ENCODE data around the gene GJB5. TPM values are rescaled to one million over a fixed set of nuclear protein-coding genes. Genes with fewer than 3 reads are reported as not detected.

GJB5 gene
- total RNA-seq (not detected), polyA plus RNA-seq (ENCODE audit: insufficient read length in 2 of 2) (under 1 TPM in 1 of 2 donors, not detected in 1; 0.23 TPM)
- long read RNA-seq, donor 1: 0 reads
- long read RNA-seq, donor 2: 0 reads
- long read RNA-seq, donor 3: 0 reads
- long read RNA-seq, donor 4: 0 reads

DNA sequence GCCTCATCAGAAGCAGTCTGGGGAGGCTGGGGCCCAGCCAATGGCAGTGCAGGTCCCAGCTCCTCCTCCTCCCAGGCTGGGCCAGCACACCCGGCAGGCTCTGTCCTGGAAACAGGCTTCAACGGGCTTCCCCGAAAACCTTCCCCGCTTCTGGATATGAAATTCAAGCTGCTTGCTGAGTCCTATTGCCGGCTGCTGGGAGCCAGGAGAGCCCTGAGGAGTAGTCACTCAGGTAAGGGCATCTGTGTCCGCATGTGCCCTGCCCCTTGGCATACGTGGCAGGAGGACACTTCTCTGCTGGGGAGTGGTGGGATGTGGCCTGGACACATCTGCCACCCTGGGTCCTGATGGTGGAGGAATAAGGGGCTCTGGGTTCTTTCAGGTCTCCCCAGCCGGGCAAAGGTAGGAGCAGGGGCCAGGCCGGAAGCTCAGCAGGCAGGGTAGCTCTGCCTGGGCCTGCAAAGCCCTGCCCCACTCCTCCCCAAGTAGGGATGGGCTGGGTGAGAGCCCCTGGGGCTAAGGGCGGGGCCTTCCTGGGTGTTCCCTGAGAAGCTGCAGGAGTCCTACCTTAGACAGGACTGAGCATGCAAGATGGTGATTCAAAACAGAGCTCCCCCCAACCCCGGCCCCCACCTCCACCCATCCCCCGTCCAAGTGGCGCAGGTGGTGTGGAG lies at the start of gene GJB5:
GJB5 (plus strand) TSS at position 84 of the 674 bp plus-strand sequence. CDS start 2,284 bp downstream, outside the sequence.
- Histone ChIP-seq H3K27ac (ENCODE audit: low read depth, low read length) (no peak within 1 kb of the TSS), H3K36me3 (ENCODE audit: control insufficient read depth, insufficient read depth, low read length) (no peaks in the 10 kb centered on the region), H3K4me1 (ENCODE audit: control insufficient read depth, insufficient read depth, low read length) (peaks cover 6% of the 10 kb centered on the region), H3K9me3 (ENCODE audit: control insufficient read depth, insufficient read depth, low read length) (no peaks in the 10 kb centered on the region), H3K4me3 (ENCODE audit: low read depth, low read length) (no peak within 1 kb of the TSS), H3K27me3 (ENCODE audit: control insufficient read depth, insufficient read depth, low read length) (no peaks in the 10 kb centered on the region)
- no peak for DNase-seq (ENCODE audit: low read depth in 4 of 6, low spot score in 6 of 6)
- 70% methylated on average over 10 of the region's 13 CpGs for WGBS (ENCODE audit: insufficient coverage)

DNA sequence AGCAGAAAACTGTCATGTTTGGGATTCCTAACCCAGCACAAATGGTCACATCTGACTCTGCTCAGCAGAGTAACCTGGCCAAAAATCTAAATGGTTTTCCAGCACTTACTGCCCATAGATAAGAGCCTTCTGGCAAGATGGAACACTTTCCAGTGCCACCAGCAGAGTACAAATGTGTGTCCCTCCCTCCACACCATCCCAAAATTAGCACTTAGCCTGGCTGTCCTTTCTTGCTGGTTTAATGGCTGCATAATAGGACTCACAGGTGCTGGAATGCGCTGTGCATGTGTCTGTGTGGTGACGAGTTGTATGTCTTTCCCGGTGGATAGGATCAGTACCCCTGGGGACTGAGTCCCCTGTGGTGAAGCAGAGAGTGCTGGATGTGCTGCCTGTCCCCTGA lies 49.8 kb upstream of the GJB5 start:
- H3K4me1 ChIP-seq (ENCODE audit: control insufficient read depth, insufficient read depth, low read length): no peaks in the 10 kb centered on the region
- WGBS (ENCODE audit: insufficient coverage): 38% methylated on average over 3 of the region's 3 CpGs
- no peak overlapping the region for H3K4me3 ChIP-seq (ENCODE audit: low read depth, low read length)

GRCh38 chr1:34708106-34708505 lies 46.7 kb upstream of the GJB5 start:
- H3K9me3 ChIP-seq (ENCODE audit: control insufficient read depth, insufficient read depth, low read length): no peaks in the 10 kb centered on the region

More for the DNA sequence above, 49.8 kb upstream of the GJB5 start:
- Histone ChIP-seq H3K27me3 (ENCODE audit: control insufficient read depth, insufficient read depth, low read length) (no peaks in the 10 kb centered on the region), H3K36me3 (ENCODE audit: control insufficient read depth, insufficient read depth, low read length) (no peaks in the 10 kb centered on the region), H3K27ac (ENCODE audit: low read depth, low read length) (no peak overlapping the region), H3K9me3 (ENCODE audit: control insufficient read depth, insufficient read depth, low read length) (no peaks in the 10 kb centered on the region)
- peak in 1 of 6 donors; percentile 29 for DNase-seq (ENCODE audit: low read depth in 4 of 6, low spot score in 6 of 6)

DNA sequence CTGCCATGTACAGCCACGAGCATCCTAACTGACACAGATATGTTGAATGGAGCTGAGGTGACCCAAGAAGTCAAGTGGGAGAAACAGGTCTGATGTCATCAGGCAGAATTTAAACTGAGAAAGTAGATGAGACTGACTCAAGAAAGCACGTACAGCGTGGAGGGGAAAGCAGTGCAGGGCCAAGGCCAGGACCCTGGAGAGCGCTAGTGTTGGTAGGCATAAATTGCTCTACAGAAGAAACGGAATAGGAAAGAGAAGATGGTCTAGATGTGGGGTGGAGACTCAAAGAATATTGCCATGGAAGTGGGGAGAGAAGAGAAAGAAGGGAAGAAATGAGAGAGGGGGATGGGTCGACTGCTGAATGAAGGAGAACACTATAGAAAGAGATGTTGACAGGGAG lies 45.3 kb upstream of the GJB5 start:
- Histone ChIP-seq H3K4me1 (ENCODE audit: control insufficient read depth, insufficient read depth, low read length) (peaks cover 10% of the 10 kb centered on the region), H3K27me3 (ENCODE audit: control insufficient read depth, insufficient read depth, low read length) (no peaks in the 10 kb centered on the region), H3K4me3 (ENCODE audit: low read depth, low read length) (no peak overlapping the region), H3K9me3 (ENCODE audit: control insufficient read depth, insufficient read depth, low read length) (no peaks in the 10 kb centered on the region), H3K27ac (ENCODE audit: low read depth, low read length) (no peak overlapping the region), H3K36me3 (ENCODE audit: control insufficient read depth, insufficient read depth, low read length) (no peaks in the 10 kb centered on the region)
- DNase-seq (ENCODE audit: low read depth in 4 of 6, low spot score in 6 of 6): no peak
- WGBS (ENCODE audit: insufficient coverage): 53% methylated on average over 6 of the region's 6 CpGs

More at GRCh38 chr1:34708106-34708505, 46.7 kb upstream of the GJB5 start:
- peaks cover 10% of the 10 kb centered on the region for H3K4me1 ChIP-seq (ENCODE audit: control insufficient read depth, insufficient read depth, low read length)
- no peaks in the 10 kb centered on the region for H3K27me3 ChIP-seq (ENCODE audit: control insufficient read depth, insufficient read depth, low read length)
- H3K36me3 ChIP-seq (ENCODE audit: control insufficient read depth, insufficient read depth, low read length): no peaks in the 10 kb centered on the region
- DNase-seq (ENCODE audit: low read depth in 4 of 6, low spot score in 6 of 6): no peak
- 69% methylated on average over 3 of the region's 4 CpGs for WGBS (ENCODE audit: insufficient coverage)
- no peak overlapping the region for H3K4me3 ChIP-seq (ENCODE audit: low read depth, low read length)
- no peak overlapping the region for H3K27ac ChIP-seq (ENCODE audit: low read depth, low read length)

- Histone ChIP-seq H3K9me3 (ENCODE audit: control insufficient read depth, insufficient read depth, low read length) (no peaks in the 10 kb centered on the region), H3K36me3 (ENCODE audit: control insufficient read depth, insufficient read depth, low read length) (no peaks in the 10 kb centered on the region), H3K27me3 (ENCODE audit: control insufficient read depth, insufficient read depth, low read length) (no peaks in the 10 kb centered on the region), H3K4me3 (ENCODE audit: low read depth, low read length) (no peak overlapping the region), H3K4me1 (ENCODE audit: control insufficient read depth, insufficient read depth, low read length) (peaks cover 10% of the 10 kb centered on the region), H3K27ac (ENCODE audit: low read depth, low read length) (no peak overlapping the region)
- DNase-seq (ENCODE audit: low read depth in 4 of 6, low spot score in 6 of 6): no peak
Measured at GRCh38 chr1:34710812-34711211, 44.0 kb upstream of the GJB5 start.

GRCh38 chr1:34711485-34711884 lies 43.4 kb upstream of the GJB5 start:
- DNase-seq (ENCODE audit: low read depth in 4 of 6, low spot score in 6 of 6): peak in 2 of 6 donors; percentile 49 to 82
- Histone ChIP-seq H3K27me3 (ENCODE audit: control insufficient read depth, insufficient read depth, low read length) (no peaks in the 10 kb centered on the region), H3K4me1 (ENCODE audit: control insufficient read depth, insufficient read depth, low read length) (peaks cover 10% of the 10 kb centered on the region), H3K36me3 (ENCODE audit: control insufficient read depth, insufficient read depth, low read length) (no peaks in the 10 kb centered on the region), H3K27ac (ENCODE audit: low read depth, low read length) (no peak overlapping the region), H3K4me3 (ENCODE audit: low read depth, low read length) (no peak overlapping the region), H3K9me3 (ENCODE audit: control insufficient read depth, insufficient read depth, low read length) (no peaks in the 10 kb centered on the region)
- WGBS (ENCODE audit: insufficient coverage): no CpG with 5 or more reads among the region's 4 CpGs

DNA sequence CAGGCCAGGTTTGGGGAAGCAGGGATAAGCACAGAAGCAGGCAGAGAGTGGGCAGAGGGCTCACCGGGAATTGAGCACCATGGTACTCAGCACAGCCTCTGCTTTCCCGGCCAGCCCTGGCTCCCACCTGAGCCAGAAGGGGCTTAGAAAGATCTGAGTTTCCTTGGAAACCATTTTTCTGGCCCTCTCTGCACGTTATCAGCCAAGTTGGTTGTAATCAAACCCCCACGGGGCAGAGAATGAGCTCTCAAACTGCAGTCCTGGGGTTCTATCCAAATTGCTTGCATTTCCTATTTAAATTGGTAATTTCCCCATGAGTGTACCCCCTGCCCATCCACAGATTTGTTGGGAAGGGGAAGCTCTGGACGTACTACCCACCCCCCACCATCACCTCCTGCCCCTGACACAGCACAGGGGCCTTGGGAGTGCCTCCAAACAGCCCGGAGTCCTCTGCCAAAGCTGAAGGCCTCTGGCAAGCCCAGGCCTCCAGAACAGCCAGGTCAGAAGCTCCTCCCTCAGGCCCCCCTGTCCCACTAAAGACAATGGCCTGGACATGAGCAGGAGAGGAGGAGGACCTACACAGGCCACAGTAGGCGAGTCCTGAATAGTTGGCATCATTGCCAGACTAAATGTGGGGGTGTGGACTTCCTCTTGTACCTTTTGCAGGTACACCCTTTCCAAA lies 42.7 kb upstream of the GJB5 start:
- 20% methylated on average over 3 of the region's 7 CpGs for WGBS (ENCODE audit: insufficient coverage)
- peak in 2 of 6 donors; percentile 54 to 90 for DNase-seq (ENCODE audit: low read depth in 4 of 6, low spot score in 6 of 6)
- H3K9me3 ChIP-seq (ENCODE audit: control insufficient read depth, insufficient read depth, low read length): no peaks in the 10 kb centered on the region

GRCh38 chr1:34713443-34713842 lies 41.4 kb upstream of the GJB5 start:
- Histone ChIP-seq H3K36me3 (ENCODE audit: control insufficient read depth, insufficient read depth, low read length) (no peaks in the 10 kb centered on the region), H3K4me3 (ENCODE audit: low read depth, low read length) (no peak overlapping the region), H3K27ac (ENCODE audit: low read depth, low read length) (no peak overlapping the region), H3K9me3 (ENCODE audit: control insufficient read depth, insufficient read depth, low read length) (no peaks in the 10 kb centered on the region), H3K4me1 (ENCODE audit: control insufficient read depth, insufficient read depth, low read length) (peaks cover 10% of the 10 kb centered on the region), H3K27me3 (ENCODE audit: control insufficient read depth, insufficient read depth, low read length) (no peaks in the 10 kb centered on the region)
- DNase-seq (ENCODE audit: low read depth in 4 of 6, low spot score in 6 of 6): peak in 2 of 6 donors; percentile 36 to 68
- WGBS (ENCODE audit: insufficient coverage): 83% methylated on average over 5 of the region's 6 CpGs

More for the DNA sequence above, 42.7 kb upstream of the GJB5 start:
- Histone ChIP-seq H3K4me3 (ENCODE audit: low read depth, low read length) (no peak overlapping the region), H3K4me1 (ENCODE audit: control insufficient read depth, insufficient read depth, low read length) (peaks cover 10% of the 10 kb centered on the region), H3K27me3 (ENCODE audit: control insufficient read depth, insufficient read depth, low read length) (no peaks in the 10 kb centered on the region), H3K27ac (ENCODE audit: low read depth, low read length) (no peak overlapping the region), H3K36me3 (ENCODE audit: control insufficient read depth, insufficient read depth, low read length) (no peaks in the 10 kb centered on the region)

- peak in 1 of 6 donors; percentile 35 for DNase-seq (ENCODE audit: low read depth in 4 of 6, low spot score in 6 of 6)
- H3K27me3 ChIP-seq (ENCODE audit: control insufficient read depth, insufficient read depth, low read length): no peaks in the 10 kb centered on the region
- H3K36me3 ChIP-seq (ENCODE audit: control insufficient read depth, insufficient read depth, low read length): no peaks in the 10 kb centered on the region
- 47% methylated on average over 3 of the region's 3 CpGs for WGBS (ENCODE audit: insufficient coverage)
- H3K4me3 ChIP-seq (ENCODE audit: low read depth, low read length): no peak overlapping the region
- H3K9me3 ChIP-seq (ENCODE audit: control insufficient read depth, insufficient read depth, low read length): no peaks in the 10 kb centered on the region
- H3K4me1 ChIP-seq (ENCODE audit: control insufficient read depth, insufficient read depth, low read length): peaks cover 10% of the 10 kb centered on the region
- no peak overlapping the region for H3K27ac ChIP-seq (ENCODE audit: low read depth, low read length)
Measured at GRCh38 chr1:34714386-34714785, 40.5 kb upstream of the GJB5 start.

All from spinal cord (tissue), 10 donors.